GM15510 (cell line): Measurements from ENCODE around the gene JARID2.

Experiments used
- POLR2A ChIP-seq: IDR thresholded peaks from 3 replicates; pipeline ENCODE4 v1.6.1; 2011; ENCODE audit warnings: borderline replicate concordance; ENCODE audit not compliant: insufficient read length; ENCODE audit errors: extremely low read depth

The JARID2 gene

GRCh38 chr6:15457121-15457650, 211.3 kb downstream of the JARID2 start:
- no peak for TF ChIP-seq POLR2A

DNA sequence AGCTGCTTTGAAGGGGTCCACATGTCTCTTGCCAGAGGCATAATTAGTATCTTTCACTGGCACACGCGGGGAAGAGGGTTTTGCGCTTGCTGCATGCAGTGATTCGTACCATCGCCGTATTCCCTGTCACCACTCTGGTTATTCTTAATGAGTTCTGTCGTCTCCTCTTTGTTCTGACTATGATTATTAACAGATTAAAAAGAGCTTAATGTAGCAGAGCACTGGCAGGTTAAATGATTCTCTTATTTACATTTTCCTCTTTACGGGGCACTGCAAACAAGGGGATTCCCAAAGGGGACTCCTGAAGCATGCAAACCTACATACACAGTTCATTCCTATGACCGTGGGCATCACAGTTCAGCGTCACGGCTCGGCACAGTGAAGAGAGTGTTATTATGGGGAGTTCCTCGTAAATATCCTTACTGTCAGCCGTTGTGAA, 212.2 kb downstream of the JARID2 start:
- TF ChIP-seq POLR2A: no peak

- no peak for TF ChIP-seq POLR2A
Observed at GRCh38 chr6:15460110-15460727, 214.3 kb downstream of the JARID2 start.

GRCh38 chr6:15461127-15461944, 215.5 kb downstream of the JARID2 start:
- no peak for TF ChIP-seq POLR2A

- no peak for TF ChIP-seq POLR2A
Observed at GRCh38 chr6:15462256-15462655, 216.4 kb downstream of the JARID2 start.

DNA sequence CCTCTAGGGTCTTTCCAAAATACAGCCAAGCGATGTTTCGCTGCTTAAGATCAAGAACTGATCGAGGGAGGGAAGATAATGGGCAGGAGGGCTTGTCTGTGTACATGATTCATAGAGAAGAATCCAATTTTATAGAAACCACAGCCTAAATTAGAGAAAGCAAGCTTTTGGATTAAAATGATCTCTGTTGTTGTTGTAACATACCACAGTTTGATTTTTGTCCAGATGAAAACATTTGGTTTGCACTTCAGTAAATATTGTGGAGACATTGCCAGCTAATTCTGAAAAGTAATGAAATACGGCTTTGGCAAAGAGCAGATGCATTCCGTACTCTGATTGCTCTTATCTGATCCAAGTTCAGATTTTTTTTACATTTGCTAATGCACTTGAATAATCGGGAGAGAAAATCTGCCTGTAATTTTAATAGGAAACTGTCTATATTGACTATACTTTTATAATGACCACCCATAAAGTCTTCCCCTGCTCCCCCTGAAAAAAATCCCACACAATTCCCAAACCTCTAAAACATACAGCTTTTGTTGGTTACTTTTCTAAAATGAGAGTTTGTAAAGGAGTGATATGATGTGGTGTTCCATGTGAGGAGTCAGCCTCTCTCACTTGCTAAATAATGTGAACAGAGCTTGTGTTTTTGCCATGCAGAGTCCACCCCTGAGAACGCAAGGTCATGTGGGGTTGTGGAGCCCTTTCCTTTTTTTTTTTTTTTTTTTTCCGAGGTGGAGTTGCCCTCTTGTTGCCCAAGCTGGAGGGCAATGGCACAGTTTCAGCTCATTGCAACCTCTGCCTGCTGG, 217.1 kb downstream of the JARID2 start:
- TF ChIP-seq POLR2A: no peak

GRCh38 chr6:15464211-15464725, 218.4 kb downstream of the JARID2 start:
- no peak for TF ChIP-seq POLR2A

- no peak for TF ChIP-seq POLR2A
Observed at GRCh38 chr6:15465212-15465611, 219.3 kb downstream of the JARID2 start.

DNA sequence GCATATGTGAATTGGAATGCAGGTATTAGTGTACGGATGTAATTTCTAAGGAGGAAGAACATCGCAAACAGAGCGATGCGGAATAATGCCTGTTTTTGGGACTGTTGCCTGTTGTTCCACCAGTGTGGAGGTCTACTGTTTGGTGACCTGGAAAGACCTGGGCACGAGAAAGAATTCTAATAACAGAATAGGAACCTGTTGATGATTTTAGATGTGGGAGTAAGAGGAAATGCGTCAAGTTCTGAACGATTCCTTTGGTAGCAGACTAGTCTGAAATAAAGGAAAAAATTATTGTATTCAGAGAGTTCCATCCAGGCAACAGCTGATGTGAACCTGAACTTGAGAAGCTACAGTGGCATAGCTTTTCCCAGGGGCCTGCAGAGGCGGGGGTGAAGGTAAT, 224.9 kb downstream of the JARID2 start:
- TF ChIP-seq POLR2A: no peak

DNA sequence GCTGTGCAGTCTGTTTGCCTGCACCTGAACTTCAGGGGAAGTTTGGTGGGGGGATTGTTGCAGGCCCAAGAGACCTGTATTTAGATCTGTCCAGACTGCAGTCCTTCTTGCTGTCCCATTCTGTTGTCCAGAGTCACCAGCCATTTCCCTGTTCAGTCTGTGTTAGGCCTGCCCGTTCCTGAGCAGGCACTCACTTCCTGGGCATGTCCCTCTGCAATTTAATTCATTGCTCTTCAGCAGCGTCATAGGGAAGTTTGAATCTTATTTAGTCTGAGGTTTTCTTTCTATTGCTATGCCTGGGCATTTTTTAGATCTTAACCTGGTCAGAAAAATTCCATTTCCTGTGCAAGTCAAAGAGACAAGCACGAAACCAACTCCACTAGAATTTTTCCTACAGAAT, 226.8 kb downstream of the JARID2 start:
- TF ChIP-seq POLR2A: no peak

- no peak for TF ChIP-seq POLR2A
Observed at GRCh38 chr6:15473174-15473573, 227.3 kb downstream of the JARID2 start.

GRCh38 chr6:15473741-15474161, 227.9 kb downstream of the JARID2 start:
- TF ChIP-seq POLR2A: no peak

GRCh38 chr6:15474196-15474595, 228.3 kb downstream of the JARID2 start:
- TF ChIP-seq POLR2A: no peak

DNA sequence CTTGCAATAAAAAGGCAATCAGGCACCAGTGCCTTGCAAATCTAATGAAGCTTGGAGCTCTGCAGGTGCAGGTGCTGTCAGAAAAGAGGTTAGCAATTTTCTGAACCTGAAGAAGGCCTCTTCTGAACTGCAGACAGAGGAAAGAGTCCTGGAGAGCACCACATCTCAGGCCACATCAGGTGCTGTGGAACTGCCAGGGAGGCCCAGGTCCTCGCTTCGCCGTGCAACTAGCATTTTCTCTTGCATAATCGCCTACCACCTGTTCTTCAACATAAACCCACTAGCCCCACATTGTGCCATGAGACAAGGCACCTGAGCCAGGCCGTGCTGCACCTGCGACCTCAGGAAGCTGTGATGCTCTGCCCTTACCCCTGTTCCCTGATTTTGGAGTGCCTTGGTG, 229.4 kb downstream of the JARID2 start:
- TF ChIP-seq POLR2A: no peak

DNA sequence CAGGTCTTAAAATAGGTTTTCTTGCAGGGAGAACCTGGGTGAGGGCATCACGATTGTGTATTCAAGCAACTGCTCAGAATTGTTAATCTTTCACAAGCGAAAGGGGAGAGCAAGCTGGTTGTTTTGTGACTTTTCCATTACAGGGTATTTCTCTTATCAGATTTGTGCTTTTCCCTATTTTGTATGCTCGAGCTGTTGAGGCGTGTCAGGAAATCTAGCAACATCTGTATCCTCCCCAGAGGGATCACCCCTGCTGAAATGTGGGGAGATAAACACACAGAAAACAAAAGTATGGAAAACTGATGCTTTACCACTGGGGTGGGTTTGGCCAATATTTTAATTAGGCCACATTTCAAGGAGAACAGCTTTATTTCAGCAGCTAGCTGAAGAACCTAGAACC, 230.0 kb downstream of the JARID2 start:
- TF ChIP-seq POLR2A: no peak
